ENCODE results near the gene CENPU.
"Not testable (repeated sequence)": the region's sequence is repeated elsewhere in the genome, so short reads cannot be mapped to it uniquely, and the experiment has no call there.

Gene CENPU

DNA sequence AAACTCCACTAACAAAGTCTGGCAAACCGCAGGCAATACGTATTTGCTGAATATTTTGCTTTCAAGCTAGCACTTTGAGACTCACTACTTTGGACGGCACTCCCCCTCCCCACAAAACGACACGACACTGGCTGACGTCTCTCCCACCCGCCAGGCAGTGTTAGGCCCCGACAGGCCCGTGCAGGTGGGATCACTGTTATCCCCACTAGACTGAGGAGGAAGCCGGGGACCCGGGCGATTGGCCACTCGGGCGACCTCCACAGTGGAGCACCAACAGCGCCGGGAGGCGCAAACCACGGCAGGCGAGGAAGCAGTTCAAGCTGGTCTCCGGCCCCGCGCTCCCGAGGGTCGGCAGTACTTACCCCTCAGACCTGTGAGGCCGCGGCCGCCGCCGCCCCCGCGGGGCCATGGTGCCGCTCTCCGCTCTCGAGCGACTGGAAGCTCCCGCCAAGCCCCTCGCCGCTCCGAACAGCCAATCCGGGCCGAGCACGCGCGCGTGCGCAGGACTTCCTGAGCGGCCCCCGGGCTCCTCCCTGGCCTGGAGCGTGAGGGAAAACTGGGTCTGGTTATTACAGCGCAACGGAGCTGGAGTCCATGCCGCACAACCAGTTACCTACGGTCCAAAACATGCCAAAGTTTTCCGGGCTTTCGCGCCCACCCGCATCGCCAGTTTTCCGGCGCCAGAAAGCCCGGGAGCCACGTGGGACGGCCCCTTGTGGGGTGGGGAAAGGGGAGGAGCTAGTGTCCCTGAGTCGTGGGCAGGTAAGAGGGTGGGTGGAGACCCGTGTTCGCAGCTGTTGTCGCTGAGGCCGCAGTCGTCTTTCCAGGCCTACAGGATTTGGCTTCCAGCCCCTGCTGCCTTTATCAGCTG is at the start of gene CENPU:
Gene CENPU, minus strand, starts transcription at position 443 of the 871 bp plus-strand sequence. Its CDS starts 34 bp downstream, at position 409.
- peak; percentile 94 for DNase-seq (ENCODE audit: low read depth)

DNA sequence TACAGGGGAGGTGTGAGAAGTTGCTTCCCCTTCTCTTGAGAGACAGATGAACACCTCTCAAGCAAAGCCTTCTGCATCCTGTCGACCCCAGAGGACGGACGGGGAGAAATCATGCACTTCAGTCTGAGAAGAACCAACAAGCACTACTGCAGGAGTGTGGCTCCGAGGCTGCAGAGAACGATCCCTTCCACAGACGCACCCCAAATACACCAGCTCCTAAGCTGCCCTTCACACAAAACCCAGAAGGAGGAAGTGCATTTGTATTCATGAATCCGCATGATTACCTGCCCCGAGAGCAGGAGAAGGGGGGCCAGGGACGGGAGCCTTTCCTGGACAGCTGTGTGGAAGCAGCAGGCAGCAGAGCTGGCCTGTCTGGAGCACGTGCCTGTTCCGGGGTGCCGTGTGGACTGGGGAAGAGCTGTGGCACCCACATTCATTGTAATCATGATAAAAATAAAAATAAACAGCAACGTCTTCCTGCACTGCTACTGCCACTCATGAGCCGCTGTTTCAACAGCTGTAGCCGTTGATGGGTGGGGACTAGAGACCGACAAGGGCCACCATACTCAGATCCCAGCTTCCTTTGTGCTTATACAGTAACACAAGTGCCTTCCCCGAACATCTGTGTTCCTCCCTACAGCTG is 49.0 kb upstream of the CENPU start:
- no peak for DNase-seq (ENCODE audit: low read depth)

GRCh38 chr4:184779160-184779559 is 45.3 kb upstream of the CENPU start:
- DNase-seq (ENCODE audit: low read depth) = not testable (repeated sequence)

GRCh38 chr4:184778325-184778724 is 44.4 kb upstream of the CENPU start:
- DNase-seq (ENCODE audit: low read depth) = no peak

- no peak for DNase-seq (ENCODE audit: low read depth)
Observed at GRCh38 chr4:184776821-184777220, 42.9 kb upstream of the CENPU start.

GRCh38 chr4:184775854-184776555 is 42.1 kb upstream of the CENPU start:
- DNase-seq (ENCODE audit: low read depth) = no peak

DNA sequence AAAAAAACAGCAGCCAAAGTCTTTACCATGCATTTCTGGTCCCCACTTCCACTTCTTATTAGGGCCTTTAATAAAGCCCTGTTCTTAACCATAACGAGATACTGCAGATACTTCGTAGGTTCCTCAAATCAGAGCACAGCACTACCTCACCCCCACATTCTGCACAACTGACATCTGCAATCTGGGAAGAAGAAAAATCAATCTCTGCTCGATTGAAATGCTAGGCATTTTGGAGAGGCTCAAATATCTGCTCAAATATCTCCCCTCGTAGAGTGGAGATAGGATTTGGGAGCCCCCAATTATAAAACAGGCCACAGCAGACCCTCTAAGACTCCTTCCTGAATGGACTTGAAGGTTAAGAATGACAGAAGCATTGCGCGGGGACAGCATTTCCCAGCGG is 40.3 kb upstream of the CENPU start:
- no peak for DNase-seq (ENCODE audit: low read depth)

GRCh38 chr4:184771416-184771815 is 37.5 kb upstream of the CENPU start:
- no peak for DNase-seq (ENCODE audit: low read depth)

DNA sequence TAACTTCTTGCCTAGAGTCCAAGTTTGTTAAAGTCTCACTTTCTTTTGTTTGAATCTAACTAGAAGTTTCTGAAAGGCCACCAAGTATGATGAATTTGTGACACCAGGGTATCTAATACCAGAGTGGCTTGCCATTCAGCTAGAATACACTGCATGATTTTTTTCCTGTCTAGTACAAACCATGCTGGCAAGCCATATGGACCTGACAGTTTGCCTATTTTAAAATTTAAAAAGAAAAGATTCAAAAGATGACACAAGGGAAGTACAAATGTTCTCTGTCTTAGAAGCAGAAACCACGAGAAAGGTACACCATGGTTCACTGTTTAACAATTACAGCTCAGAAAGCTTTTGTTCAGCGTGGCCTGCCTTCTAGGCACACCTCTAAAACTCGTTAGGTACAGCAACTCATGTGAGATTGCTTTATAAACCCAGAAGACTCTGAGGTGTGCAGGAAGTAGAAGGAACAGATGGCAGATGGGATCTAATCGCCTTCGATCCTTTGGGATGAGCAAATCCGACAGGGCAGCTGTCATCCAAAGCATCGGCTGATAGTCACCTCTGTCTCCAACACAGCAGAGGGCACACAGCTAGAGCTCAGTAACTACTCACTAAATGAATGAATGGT is 35.4 kb upstream of the CENPU start:
- DNase-seq (ENCODE audit: low read depth) = no peak

DNA sequence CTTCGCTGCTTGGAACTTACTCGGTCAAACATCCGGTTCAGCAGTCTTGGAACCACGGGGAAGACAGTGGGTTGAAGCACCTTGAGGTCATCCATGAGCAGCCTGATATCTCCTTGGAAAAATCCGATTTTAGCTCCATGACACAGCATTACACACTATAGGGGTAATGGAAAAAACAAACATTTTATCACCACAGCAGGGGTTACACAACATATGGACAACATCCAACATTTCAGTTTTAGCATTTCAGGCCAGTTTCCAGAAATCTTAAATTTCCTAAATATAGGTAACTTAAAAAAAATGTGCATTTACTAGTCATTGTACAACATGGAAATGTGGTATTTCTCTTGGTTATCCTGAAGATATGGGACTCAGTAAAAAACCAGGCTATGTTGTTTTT is 34.4 kb upstream of the CENPU start:
- no peak for DNase-seq (ENCODE audit: low read depth)

- DNase-seq (ENCODE audit: low read depth) = no peak
Observed at GRCh38 chr4:184766446-184766845, 32.5 kb upstream of the CENPU start.

GRCh38 chr4:184765473-184766340 is 31.8 kb upstream of the CENPU start:
- no peak for DNase-seq (ENCODE audit: low read depth)

- DNase-seq (ENCODE audit: low read depth) = no peak
Observed at GRCh38 chr4:184764601-184765000, 30.7 kb upstream of the CENPU start.

DNA sequence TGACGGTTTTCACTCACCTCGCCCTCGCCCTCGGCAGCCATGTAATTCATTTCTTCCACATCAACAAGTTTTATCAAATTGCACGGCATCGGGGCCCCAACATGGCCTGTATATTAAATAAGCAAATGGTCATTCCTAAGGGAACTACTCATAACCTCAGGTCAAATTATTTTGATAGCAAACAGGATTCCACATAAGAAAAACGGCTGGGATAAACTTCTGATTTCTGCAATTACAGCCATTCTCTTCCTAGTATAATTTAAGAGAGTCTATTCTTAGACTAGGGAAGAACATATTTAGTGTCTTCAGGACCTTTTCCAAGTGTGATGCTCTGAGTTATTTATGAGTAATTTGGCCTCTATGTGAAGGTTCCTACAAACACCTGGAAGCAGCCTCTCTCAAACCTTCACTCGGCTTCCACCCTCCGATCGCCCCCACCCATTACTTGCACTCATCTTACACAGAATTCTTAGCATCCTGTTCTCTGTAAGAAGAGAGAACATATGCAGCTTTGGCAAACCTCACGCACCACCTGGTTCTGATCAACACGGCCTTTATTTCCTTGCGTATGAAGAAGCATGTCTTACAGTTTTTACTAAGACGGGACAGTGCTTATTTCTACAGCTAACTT is 29.4 kb upstream of the CENPU start:
- DNase-seq (ENCODE audit: low read depth) = no peak

DNA sequence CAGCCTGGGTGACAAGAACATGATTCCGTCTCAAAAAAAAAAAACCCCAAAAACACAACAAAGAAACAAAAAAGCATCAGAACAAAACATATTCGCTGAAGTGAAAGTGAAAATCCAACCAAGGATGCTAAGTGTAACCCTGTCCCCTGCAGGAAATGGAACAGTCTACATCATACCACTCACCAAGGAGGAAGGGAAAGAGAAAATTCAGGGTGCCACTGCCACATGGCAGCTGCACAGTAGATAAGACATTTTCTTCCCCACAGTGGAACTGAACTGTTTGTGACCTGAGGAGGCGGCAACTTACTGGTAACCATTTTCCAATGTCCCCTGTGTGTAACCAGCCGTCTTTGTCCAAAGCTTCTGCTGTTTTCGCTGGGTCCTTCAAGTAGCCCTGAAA is 28.2 kb upstream of the CENPU start:
- no peak for DNase-seq (ENCODE audit: low read depth)

DNA sequence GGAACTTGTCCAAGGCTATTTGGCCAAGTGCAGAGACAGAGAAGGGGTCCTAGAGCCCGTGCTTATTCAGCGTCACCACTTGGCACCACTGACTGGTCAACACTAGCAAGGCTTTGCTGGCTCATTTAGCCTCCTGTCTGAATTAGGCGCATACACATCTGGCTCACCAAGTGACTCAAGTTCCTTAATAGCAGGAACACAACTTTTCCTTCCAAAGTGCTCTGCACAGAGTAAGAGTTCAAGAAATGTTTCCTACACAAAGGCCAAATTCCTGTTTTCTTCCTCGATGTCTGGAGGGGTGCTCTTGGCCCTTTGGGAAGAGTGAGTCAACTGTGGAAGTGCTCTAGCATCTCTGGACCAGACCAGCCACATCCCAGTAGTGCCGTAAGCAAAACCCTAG is 26.8 kb upstream of the CENPU start:
- DNase-seq (ENCODE audit: low read depth) = no peak

DNA sequence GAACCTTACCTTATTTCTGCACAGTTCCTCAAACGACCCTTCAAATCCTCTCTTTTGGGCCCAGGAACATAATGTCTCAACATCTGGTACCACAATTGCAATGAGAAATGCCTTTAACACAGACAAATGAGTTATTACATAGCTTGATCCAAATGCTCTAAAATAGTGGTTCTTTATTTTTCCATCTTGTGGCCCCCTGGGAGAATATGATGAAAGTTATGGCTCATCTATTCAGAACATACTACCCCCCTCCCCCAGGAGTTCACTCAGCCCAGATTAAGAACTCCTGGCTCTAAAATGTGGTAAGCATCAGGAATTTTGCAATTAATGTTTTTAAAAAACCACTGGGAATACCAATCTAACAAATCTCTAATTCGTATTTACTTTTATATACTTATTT is 23.9 kb upstream of the CENPU start:
- DNase-seq (ENCODE audit: low read depth) = no peak

GRCh38 chr4:184756399-184756798 is 22.5 kb upstream of the CENPU start:
- no peak for DNase-seq (ENCODE audit: low read depth)

GRCh38 chr4:184755278-184755677 is 21.4 kb upstream of the CENPU start:
- DNase-seq (ENCODE audit: low read depth) = no peak

DNA sequence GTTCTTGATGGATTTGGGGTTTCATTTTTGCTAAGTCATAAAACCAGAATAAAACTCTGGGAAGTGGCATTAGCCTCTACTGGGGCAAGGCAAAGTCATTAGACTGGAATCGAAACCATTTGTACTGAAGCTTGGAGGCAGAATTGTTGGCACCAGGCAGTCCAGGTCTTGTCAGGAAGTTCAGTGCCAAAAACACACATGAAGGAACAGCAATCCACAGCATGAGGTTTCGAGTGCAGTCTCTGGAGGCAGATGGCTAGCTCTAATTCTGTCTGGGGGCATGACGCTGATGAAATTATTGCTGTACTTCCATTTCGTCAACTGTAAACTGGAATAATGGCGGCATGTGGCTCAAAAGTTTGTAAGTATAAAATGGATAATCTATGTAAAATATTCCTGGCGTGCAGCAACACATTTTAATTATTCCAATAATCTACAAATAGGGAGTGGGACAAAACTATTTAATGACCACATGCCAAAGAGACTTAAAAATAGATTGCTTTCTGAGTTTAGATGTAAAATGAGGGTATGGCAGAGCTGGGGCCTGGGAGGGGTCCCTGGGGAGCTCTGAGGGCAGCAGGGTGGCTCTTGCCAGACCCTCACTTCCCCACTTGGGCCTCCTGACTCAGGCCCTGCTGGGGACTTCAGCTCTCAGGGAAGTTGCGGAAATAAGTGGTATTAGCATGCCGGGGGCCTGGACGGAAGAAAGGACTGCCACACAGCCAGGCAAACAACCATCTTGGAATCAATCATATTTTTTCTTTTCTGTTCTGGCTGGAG is 18.8 kb upstream of the CENPU start:
- no peak for DNase-seq (ENCODE audit: low read depth)

All from stimulated activated CD8-positive, alpha-beta memory T cell treated with anti-CD3 and anti-CD28 coated beads, Interleukin-12 subunit alpha, Interleukin-12 subunit beta, amount 100 ng/mL, for 1 hour (primary cell).